H1 (cell line): Measurements from ENCODE around the gene DYNC1LI1. TPM values are rescaled to one million over a fixed set of nuclear protein-coding genes. Genes with fewer than 3 reads are reported as not detected.

Experiments used
- RBBP5 ChIP-seq: IDR thresholded peaks from 2 replicates; pipeline ENCODE4 v1.7.1; 2012; ENCODE audit warnings: low read depth, mild to moderate bottlenecking, inconsistent platforms, low read length, moderate library complexity, borderline replicate concordance
- TCF12 ChIP-seq: IDR thresholded peaks from 2 replicates; pipeline ENCODE4 v1.6.1; 2011; ENCODE audit warnings: low read depth, mild to moderate bottlenecking, low read length
- polyA plus RNA-seq, 7 experiments: library from polyadenylated mRNA; depleted of rRNA in 3 of 7; stranded (reverse) in 5 of 7; unstranded in 2 of 7; fragments of >200 nt in 5 of 7; fragments of 200-250 nt in 2 of 7; gene quantifications; 1 replicate in 5 of 7; 2 replicates in 1 of 7; 4 replicates in 1 of 7; pipeline versions ENCODE4 v1.2.1 to v1.2.3, GENCODE V29; 2011 to 2013; ENCODE audit warnings: missing spikeins in 2 of 7, mixed read lengths in 2 of 7
- total RNA-seq: library from RNA; stranded (reverse); fragmentation: NEBNext Ultra II Directional; extraction: Animal tissue kit (Norgen Biotek cat#: 25700); gene quantifications from 2 replicates; pipeline ENCODE4 v1.2.1, GENCODE V29; 2021

Gene DYNC1LI1
- total and polyA plus RNA-seq, 2 of the 8 experiments (the other 6 are each of a cell fraction or from before 2014, with no cell fraction given) = 13.6 to 45.1 TPM

GRCh38 chr3:32556332-32556731, 14.3 kb downstream of the DYNC1LI1 start (continued):
- TF ChIP-seq RBBP5 (no peak), TCF12 (no peak)
